Endothelial cell of umbilical vein (primary cell): ENCODE data around the gene NLRP9. TPM values are rescaled to one million over a fixed set of nuclear protein-coding genes. Genes with fewer than 3 reads are reported as not detected.

Experiments
- BruUV-seq: library from RNA; stranded (reverse); fragments of 400-500 nt; replicated peaks from 2 replicates; lab custom pipeline; 2021; lab: Mats Ljungman, UMichigan
- CTCF ChIA-PET: fragments of 300-600, 350-600 bp; sonication (Branson Sonifier 250); formaldehyde crosslinking; loops from one replicate; lab custom pipeline; 2021; ENCODE audit warnings: antibody characterized with exemption, inconsistent platforms; lab: Charles Lee
- POLR2A ChIA-PET: fragments of 300-600, 350-600 bp; sonication (Branson Sonifier 250); formaldehyde crosslinking; loops from one replicate; lab custom pipeline; 2021; ENCODE audit warnings: antibody characterized with exemption, inconsistent platforms; lab: Charles Lee
- DNase-seq: peaks from one replicate; pipeline ENCODE4 v3.0.0-alpha.2; 2011; ENCODE audit warnings: low read depth, low spot score
- FAIRE-seq: peaks from 2 replicates; lab custom pipeline; 2011; peaks lifted over from hg19 to GRCh38; lab: Jason Lieb, UNC
- H2AFZ ChIP-seq: 2 replicates; pipeline ENCODE4 v1.6.0; 2012; ENCODE audit warnings: low read depth, low read length, control low read depth, inconsistent platforms
- H3K27ac ChIP-seq: 2 replicates; pipeline ENCODE4 v1.5.1; 2011; ENCODE audit warnings: low read depth, mild to moderate bottlenecking, control low read depth, low read length, moderate library complexity; ENCODE audit not compliant: insufficient read depth
- H3K27me3 ChIP-seq, 2 experiments: 2 replicates each; pipeline versions ENCODE4 v1.6.0 to v1.6.1; 2011; ENCODE audit warnings: low read length in 2 of 2, mixed read lengths in 1 of 2; ENCODE audit not compliant: control insufficient read depth in 2 of 2, insufficient read depth in 2 of 2
- H3K36me3 ChIP-seq, 2 experiments: 2 replicates in 1 of 2; 3 replicates in 1 of 2; pipeline ENCODE4 v1.5.1; 2011; ENCODE audit warnings: low read length in 2 of 2, mild to moderate bottlenecking in 1 of 2, moderate library complexity in 1 of 2; ENCODE audit not compliant: control insufficient read depth in 2 of 2, insufficient read depth in 2 of 2; ENCODE audit errors: extremely low read depth in 1 of 2
- H3K4me1 ChIP-seq: 3 replicates; pipeline ENCODE4 v1.5.1; 2011; ENCODE audit warnings: mild to moderate bottlenecking, low read length; ENCODE audit not compliant: control insufficient read depth, insufficient read depth; ENCODE audit errors: extremely low read depth
- H3K4me2 ChIP-seq: 2 replicates; pipeline ENCODE4 v1.6.1; 2011; ENCODE audit warnings: low read length, control low read depth, mixed read lengths; ENCODE audit not compliant: insufficient read depth
- H3K4me3 ChIP-seq, 3 experiments: fragments of 200-600 bp in 1 of 3; sonication (generic), shearing (Covaris generic) in 1 of 3; replicated peaks in 1 of 3; 2 replicates each; pipeline ENCODE4 v1.5.1; 2011 to 2016; ENCODE audit warnings: control low read depth in 3 of 3, low read length in 3 of 3, mild to moderate bottlenecking in 2 of 3, inconsistent platforms in 1 of 3, low read depth in 1 of 3, moderate library complexity in 1 of 3; ENCODE audit not compliant: insufficient read depth in 1 of 3
- H3K79me2 ChIP-seq: 2 replicates; pipeline ENCODE4 v1.6.0; 2012; ENCODE audit warnings: low read length, inconsistent platforms; ENCODE audit not compliant: control insufficient read depth, insufficient read depth
- H3K9ac ChIP-seq: replicated peaks from 2 replicates; pipeline ENCODE3; 2011; ENCODE audit warnings: low read length, control low read depth; ENCODE audit not compliant: insufficient read depth; ENCODE audit errors: extremely low read depth
- H3K9me1 ChIP-seq: replicated peaks from 3 replicates; pipeline ENCODE4 v1.6.0; 2011; ENCODE audit warnings: mild to moderate bottlenecking, low read length; ENCODE audit not compliant: control insufficient read depth, insufficient read depth; ENCODE audit errors: extremely low read depth
- H3K9me3 ChIP-seq: replicated peaks from 2 replicates; pipeline ENCODE4 v1.5.1; 2012; ENCODE audit warnings: low read length, inconsistent platforms; ENCODE audit not compliant: control insufficient read depth, insufficient read depth
- H4K20me1 ChIP-seq: replicated peaks from 2 replicates; pipeline ENCODE3; 2011; ENCODE audit warnings: mild to moderate bottlenecking, low read length; ENCODE audit not compliant: control insufficient read depth, insufficient read depth; ENCODE audit errors: extremely low read depth
- CTCF ChIP-seq, 2 donors: IDR thresholded peaks; 1 replicate in 1 of 2; 2 replicates in 1 of 2; pipeline ENCODE4 v1.5.1; 2011; ENCODE audit warnings: low read length in 2 of 2, mild to moderate bottlenecking in 2 of 2, moderate library complexity in 2 of 2, control low read depth in 1 of 2, inconsistent platforms in 1 of 2, low read depth in 1 of 2; ENCODE audit not compliant: insufficient read depth in 1 of 2; ENCODE audit errors: extremely low read depth in 1 of 2
- EZH2 ChIP-seq: IDR thresholded peaks from 2 replicates; pipeline ENCODE4 v1.6.1; 2012; ENCODE audit warnings: borderline replicate concordance, low read depth, mild to moderate bottlenecking, moderate library complexity, low read length, inconsistent platforms; ENCODE audit not compliant: severe bottlenecking
- FOS ChIP-seq: IDR thresholded peaks from 2 replicates; pipeline ENCODE4 v1.6.1; 2011; ENCODE audit warnings: mild to moderate bottlenecking, low read length, moderate library complexity, borderline replicate concordance; ENCODE audit not compliant: insufficient read depth
- GATA2 ChIP-seq: IDR thresholded peaks from 2 replicates; pipeline ENCODE4 v1.7.0; 2011; ENCODE audit warnings: low read depth, mild to moderate bottlenecking, moderate library complexity, mixed read lengths, low read length; ENCODE audit not compliant: insufficient read length, insufficient read depth
- JUN ChIP-seq: IDR thresholded peaks from 2 replicates; pipeline ENCODE4 v1.6.1; 2011; ENCODE audit warnings: borderline replicate concordance, low read depth; ENCODE audit not compliant: insufficient read length, insufficient read depth
- MAX ChIP-seq: IDR thresholded peaks from 2 replicates; pipeline ENCODE4 v1.6.1; 2011; ENCODE audit not compliant: insufficient read depth, insufficient read length
- MYC ChIP-seq: IDR thresholded peaks from one replicate; pipeline ENCODE4 v1.6.1; 2011; ENCODE audit warnings: mild to moderate bottlenecking, low read depth, low read length
- POLR2A ChIP-seq: IDR thresholded peaks from 2 replicates; pipeline ENCODE4 v1.6.1; 2012; ENCODE audit warnings: low read depth, mild to moderate bottlenecking, control low read depth, low read length
- POLR2AphosphoS5 ChIP-seq: IDR thresholded peaks from 2 replicates; pipeline ENCODE4 v1.6.1; 2012; ENCODE audit warnings: low read depth, mild to moderate bottlenecking, control low read depth, low read length, moderate library complexity; ENCODE audit not compliant: insufficient read depth
- dilution Hi-C: fragments of 300-500 bp; cut with MboI; formaldehyde crosslinking; loops from one replicate; pipeline ENCODE4 v1.15.0; 2019; ENCODE audit warnings: low sequenced_read_pairs; ENCODE audit not compliant: extremely low pct_ligation_motif_present
- intact Hi-C: fragments of 100-400 bp; cut with micrococcal nuclease; formaldehyde crosslinking; loops from one replicate; pipeline ENCODE4 v1.10.0; 2022
- polyA plus RNA-seq, 4 experiments: library from polyadenylated mRNA; depleted of rRNA in 3 of 4; stranded (reverse) in 3 of 4; unstranded in 1 of 4; fragments of >200 nt; gene quantifications; 2 replicates each; pipeline versions ENCODE4 v1.2.1 to v1.2.3, GENCODE V29; 2011 to 2012; ENCODE audit warnings: missing spikeins in 1 of 4
- total RNA-seq: library from RNA; stranded (reverse); gene quantifications from 2 replicates; pipeline ENCODE4 v1.2.3, GENCODE V29; 2021

Gene NLRP9
- total and polyA plus RNA-seq, 2 donors (not counting 3 experiments of a cell fraction or from before 2014, with no cell fraction given), result not detected

- Histone ChIP-seq H3K36me3 (peaks cover 17 to 57% of the 10 kb centered on the region in 2 experiments), H4K20me1 (peaks cover 5% of the 10 kb centered on the region), H3K9me1 (no peaks in the 10 kb centered on the region), H3K4me3 (no peak overlapping the region), H3K27me3 (no peaks in the 10 kb centered on the region), H3K9me3 (no peaks in the 10 kb centered on the region), H3K79me2 (peaks cover 87% of the 10 kb centered on the region), H3K4me1 (peaks cover 4% of the 10 kb centered on the region), H3K4me2 (no peak overlapping the region), H3K9ac (no peak overlapping the region), H3K27ac (no peak overlapping the region), H2AFZ (no peak overlapping the region)
- no peak for DNase-seq
- no peak for FAIRE-seq
- CTCF ChIA-PET, result interaction anchor here (3.8 kb wide), 1 partner anchor 36 kb away, joined by 52 read pairs; no protein-coding TSS in a partner anchor
- BruUV-seq, result TSS peak; percentile 16
- POLR2A ChIA-PET, result no interaction called here
- dilution Hi-C loops, result no loop called here
- TF ChIP-seq POLR2A (no peak), FOS (no peak), EZH2 (no peak), GATA2 (no peak), POLR2AphosphoS5 (no peak), JUN (no peak), MYC (no peak), MAX (no peak), CTCF (IDR thresholded peaks at IDR 0.05; ENCODE audit: extremely low read depth in 1 of 2, insufficient read depth in 1 of 2, low read depth in 1 of 2, low read length in 2 of 2) (no peak)
- intact Hi-C loops, result no loop called here
Measured at GRCh38 chr19:55668603-55669348, 69.4 kb downstream of the NLRP9 start.
